Measurements from ENCODE around the gene SHE. TPM values are rescaled to one million over a fixed set of nuclear protein-coding genes. Genes with fewer than 3 reads are reported as not detected.
"Not testable (repeated sequence)": the region's sequence is repeated elsewhere in the genome, so short reads cannot be mapped to it uniquely, and the experiment has no call there.

The SHE gene
- total RNA-seq, 8 experiments from 2014 or later: 0.42 to 4.0 (median 2.2) TPM; not detected in 1

DNA sequence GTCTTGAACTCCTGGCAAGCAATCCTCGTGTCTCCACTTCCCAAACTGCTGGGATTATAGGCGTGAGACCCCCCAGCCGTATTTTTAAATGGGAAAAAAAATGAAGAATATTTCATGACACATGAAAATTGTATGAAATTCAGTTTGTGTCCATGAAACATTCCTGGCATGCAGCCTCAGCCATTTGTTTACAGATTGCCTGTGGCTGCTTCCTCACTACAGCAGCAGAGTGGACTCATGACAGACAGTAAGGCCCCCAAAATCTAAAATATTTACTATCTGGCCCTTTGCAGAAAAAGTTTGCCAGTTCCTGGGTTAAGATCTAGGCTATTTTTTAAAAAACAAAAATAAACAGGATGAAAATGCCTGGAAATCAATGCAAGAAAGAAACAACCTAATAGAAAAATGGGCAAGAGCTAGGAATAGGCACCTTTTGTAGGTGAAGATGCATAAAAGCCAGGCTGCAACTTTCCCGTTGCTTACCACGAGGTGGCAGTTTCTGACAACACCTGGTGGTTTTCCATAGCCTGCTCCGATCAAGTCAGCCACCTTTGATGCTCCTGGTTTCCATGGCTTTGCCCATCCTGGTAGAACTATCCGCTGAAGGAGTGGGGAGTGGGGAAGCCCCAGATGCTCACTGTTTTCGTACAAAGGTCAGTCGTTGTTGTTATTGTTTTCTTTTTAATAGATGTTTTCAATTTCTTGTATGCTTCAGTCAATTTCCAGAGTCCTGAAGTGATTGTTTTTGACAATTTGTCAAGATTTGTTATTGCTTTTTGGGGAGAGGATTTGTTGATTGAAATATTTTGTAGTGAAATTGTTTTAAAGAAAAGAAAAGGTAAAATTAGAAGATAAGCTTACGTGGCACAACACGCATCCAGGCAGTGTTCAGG is 32.0 kb upstream of the SHE start:
- WGBS, 10 experiments: 31 to 58% (median 43%) methylated on average over 4 to 11 of the region's 11 CpGs
- H3K27ac ChIP-seq: no peak overlapping the region
- ATAC-seq (replicated peaks in 6 of 8): peak in 7 of 8 experiments; percentile 18 to 67 (median 49)
- in situ Hi-C loops (cut with MboI; ENCODE audit: low pct_unique_long_range_greater_than_20kb in 2 of 9, low sequenced_read_pairs in 9 of 9, unreplicated experiment in 9 of 9): no loop called here
- no peak overlapping the region for H3K4me3 ChIP-seq
- H3K4me1 ChIP-seq (replicated peaks in 1 of 2): no peaks in the 10 kb centered on the region

- ATAC-seq (replicated peaks in 6 of 8); in situ Hi-C loops (cut with MboI; ENCODE audit: low pct_unique_long_range_greater_than_20kb in 2 of 9, low sequenced_read_pairs in 9 of 9, unreplicated experiment in 9 of 9): not testable (repeated sequence)
Observed at GRCh38 chr1:154531950-154532349, 29.7 kb upstream of the SHE start.

GRCh38 chr1:154529308-154529707 is 27.1 kb upstream of the SHE start:
- Histone ChIP-seq H3K4me1 (replicated peaks in 1 of 2) (no peaks in the 10 kb centered on the region), H3K4me3 (no peak overlapping the region), H3K27ac (no peak overlapping the region)
- in situ Hi-C loops (cut with MboI; ENCODE audit: low pct_unique_long_range_greater_than_20kb in 2 of 9, low sequenced_read_pairs in 9 of 9, unreplicated experiment in 9 of 9): no loop called here
- no peak for ATAC-seq (replicated peaks in 6 of 8)
- 59 to 100% (median 83%) methylated on average over 3 to 6 of the region's 6 CpGs; no CpG with 5 or more reads in 2 of the 10 experiments for WGBS, 10 experiments

More at GRCh38 chr1:154531950-154532349, 29.7 kb upstream of the SHE start:
- H3K4me3 ChIP-seq; H3K4me1 ChIP-seq (replicated peaks in 1 of 2); H3K27ac ChIP-seq: not testable (repeated sequence)
- WGBS, 10 experiments: 100% methylated on average over 8 of the region's 13 CpGs; no CpG with 5 or more reads in 9 of the 10 experiments

DNA sequence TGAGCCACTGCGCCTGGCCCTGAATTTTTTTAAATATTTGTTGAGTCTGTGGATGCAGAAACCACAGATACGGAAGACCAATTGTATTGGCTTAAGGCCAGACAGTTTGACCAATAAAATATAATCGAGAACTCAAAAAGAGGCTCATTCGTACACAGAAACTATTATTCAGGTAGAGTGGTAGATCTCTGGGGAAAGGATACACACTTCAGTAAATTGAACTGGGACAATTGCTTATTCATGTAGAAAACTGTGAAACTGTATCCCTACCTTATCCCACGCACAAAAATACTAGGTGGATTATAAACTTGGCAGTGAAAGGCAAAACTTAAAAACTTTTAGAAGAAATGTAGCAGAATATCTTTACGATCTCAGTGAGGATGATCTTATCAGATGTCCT is 25.0 kb upstream of the SHE start:
- in situ Hi-C loops (cut with MboI; ENCODE audit: low pct_unique_long_range_greater_than_20kb in 2 of 9, low sequenced_read_pairs in 9 of 9, unreplicated experiment in 9 of 9): no loop called here
- Histone ChIP-seq H3K27ac (no peak overlapping the region), H3K4me3 (no peak overlapping the region), H3K4me1 (replicated peaks in 1 of 2) (no peaks in the 10 kb centered on the region)
- WGBS, 10 experiments: 49 to 86% (median 76%) methylated on average over 2 to 6 of the region's 6 CpGs; no CpG with 5 or more reads in 1 of the 10 experiments
- no peak for ATAC-seq (replicated peaks in 6 of 8)

- ATAC-seq (replicated peaks in 6 of 8): peak in 2 of 8 experiments; percentile 11 to 35
Observed at GRCh38 chr1:154524881-154525280, 22.7 kb upstream of the SHE start.

DNA sequence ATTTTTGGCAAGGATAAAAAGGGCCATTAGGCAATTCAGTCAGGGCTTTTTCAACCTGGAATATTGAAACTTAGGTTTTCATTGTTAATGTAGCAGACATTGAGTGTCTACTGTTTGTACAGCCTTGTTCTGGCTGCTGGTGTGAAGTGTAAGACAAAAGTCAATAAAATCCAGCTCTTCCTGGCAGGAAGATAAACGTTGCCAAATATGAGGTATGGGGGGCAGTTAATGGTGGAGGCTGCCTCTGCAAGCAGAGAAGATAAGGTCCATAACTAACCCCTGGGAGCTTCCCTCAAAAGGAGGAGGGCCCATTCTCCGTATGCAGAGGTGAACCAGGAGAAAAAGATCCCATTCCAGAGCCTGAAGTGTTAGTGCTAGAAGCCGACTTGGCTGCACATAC is 19.5 kb upstream of the SHE start:
- H3K27ac ChIP-seq: no peak overlapping the region
- ATAC-seq (replicated peaks in 6 of 8): no peak
- in situ Hi-C loops (cut with MboI; ENCODE audit: low pct_unique_long_range_greater_than_20kb in 2 of 9, low sequenced_read_pairs in 9 of 9, unreplicated experiment in 9 of 9): no loop called here
- H3K4me3 ChIP-seq: no peak overlapping the region
- H3K4me1 ChIP-seq (replicated peaks in 1 of 2): no peaks in the 10 kb centered on the region
- WGBS, 10 experiments: 50 to 83% (median 66%) methylated on average over 2 to 3 of the region's 3 CpGs; no CpG with 5 or more reads in 3 of the 10 experiments

More at GRCh38 chr1:154524881-154525280, 22.7 kb upstream of the SHE start:
- Histone ChIP-seq H3K4me1 (replicated peaks in 1 of 2) (no peaks in the 10 kb centered on the region), H3K4me3 (no peak overlapping the region), H3K27ac (no peak overlapping the region)
- in situ Hi-C loops (cut with MboI; ENCODE audit: low pct_unique_long_range_greater_than_20kb in 2 of 9, low sequenced_read_pairs in 9 of 9, unreplicated experiment in 9 of 9): no loop called here

DNA sequence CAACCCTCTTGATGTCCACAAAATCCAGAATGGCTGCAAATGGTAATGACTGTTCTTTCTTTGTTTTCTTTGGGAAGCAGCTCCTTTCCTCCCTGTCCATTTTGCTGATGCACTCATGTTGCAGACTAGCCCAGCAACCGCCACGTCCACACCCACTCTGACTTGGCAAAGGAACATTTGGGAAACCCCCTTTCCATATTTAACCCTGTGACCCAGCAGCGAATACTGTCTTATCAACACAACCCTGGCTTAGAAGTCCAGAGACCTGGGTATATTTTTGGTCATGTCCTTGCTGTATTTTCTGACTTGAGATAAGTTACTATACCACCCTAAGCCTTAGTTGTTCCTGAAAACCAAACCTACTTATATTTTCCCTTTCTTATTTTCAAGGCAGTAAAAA is 18.1 kb upstream of the SHE start:
- ATAC-seq (replicated peaks in 6 of 8): peak in 3 of 8 experiments; percentile 28 to 73 (median 70)
- Histone ChIP-seq H3K4me3 (no peak overlapping the region), H3K4me1 (replicated peaks in 1 of 2) (no peaks in the 10 kb centered on the region), H3K27ac (no peak overlapping the region)
- WGBS, 10 experiments: 0 to 100% (median 81%) methylated on average over 1 to 3 of the region's 3 CpGs; no CpG with 5 or more reads in 3 of the 10 experiments
- in situ Hi-C loops (cut with MboI; ENCODE audit: low pct_unique_long_range_greater_than_20kb in 2 of 9, low sequenced_read_pairs in 9 of 9, unreplicated experiment in 9 of 9): no loop called here

- WGBS, 10 experiments: 0 to 100% (median 83%) methylated on average over 1 to 8 of the region's 9 CpGs; no CpG with 5 or more reads in 3 of the 10 experiments
Observed at GRCh38 chr1:154519591-154519991, 17.4 kb upstream of the SHE start.

DNA sequence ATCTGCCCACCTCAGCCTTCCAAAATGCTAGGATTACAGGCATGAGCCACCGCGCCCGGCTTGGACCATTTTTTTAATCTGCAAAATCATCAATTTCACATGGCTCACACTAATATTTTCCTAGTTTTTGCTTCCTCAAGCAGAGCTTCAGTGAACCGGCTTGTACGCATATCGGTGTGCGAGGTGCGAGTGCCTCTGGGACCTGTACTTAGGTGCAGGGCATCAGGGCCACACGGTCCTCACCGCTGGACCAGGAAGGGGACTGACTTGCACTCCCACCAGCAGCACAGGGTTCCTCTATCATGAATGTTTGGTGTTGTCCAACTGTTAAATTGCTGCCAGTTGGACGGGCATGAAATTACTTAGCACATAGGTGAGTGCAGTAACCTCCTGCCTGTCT is 15.4 kb upstream of the SHE start:
- in situ Hi-C loops (cut with MboI; ENCODE audit: low pct_unique_long_range_greater_than_20kb in 2 of 9, low sequenced_read_pairs in 9 of 9, unreplicated experiment in 9 of 9): no loop called here
- Histone ChIP-seq H3K27ac (no peak overlapping the region), H3K4me1 (replicated peaks in 1 of 2) (no peaks in the 10 kb centered on the region), H3K4me3 (no peak overlapping the region)
- no peak for ATAC-seq (replicated peaks in 6 of 8)
- 79 to 100% (median 95%) methylated on average over 1 to 11 of the region's 11 CpGs; no CpG with 5 or more reads in 2 of the 10 experiments for WGBS, 10 experiments

More at GRCh38 chr1:154519591-154519991, 17.4 kb upstream of the SHE start:
- no peak overlapping the region for H3K27ac ChIP-seq
- ATAC-seq (replicated peaks in 6 of 8): peak in 3 of 8 experiments; percentile 77 to 92 (median 82)
- no peaks in the 10 kb centered on the region for H3K4me1 ChIP-seq (replicated peaks in 1 of 2)
- in situ Hi-C loops (cut with MboI; ENCODE audit: low pct_unique_long_range_greater_than_20kb in 2 of 9, low sequenced_read_pairs in 9 of 9, unreplicated experiment in 9 of 9): no loop called here
- H3K4me3 ChIP-seq: no peak overlapping the region

DNA sequence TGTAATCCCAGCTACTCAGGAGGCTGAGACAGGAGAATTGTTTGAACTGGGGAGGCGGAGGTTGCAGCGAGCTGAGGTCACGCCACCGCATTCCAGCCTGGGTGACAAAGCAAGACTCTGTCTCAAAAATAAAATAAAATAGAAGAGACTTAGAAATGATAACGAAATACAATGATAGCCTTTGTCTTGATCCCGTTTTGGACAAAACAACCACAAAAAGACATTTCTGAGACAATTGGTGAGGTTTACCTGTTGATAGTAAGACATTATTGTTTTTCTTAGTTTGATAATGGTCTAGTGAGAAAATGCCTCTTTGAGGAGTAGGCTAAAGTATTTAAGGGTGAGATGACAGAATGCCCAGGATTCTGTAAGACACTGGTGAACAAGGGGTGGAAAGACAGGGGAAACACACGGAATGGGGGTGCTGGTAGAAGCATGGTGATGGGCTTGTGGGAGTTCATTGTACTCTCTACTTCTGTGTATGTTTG is 11.9 kb upstream of the SHE start:
- Histone ChIP-seq H3K4me1 (replicated peaks in 1 of 2) (no peaks in the 10 kb centered on the region), H3K27ac (no peak overlapping the region), H3K4me3 (no peak overlapping the region)
- WGBS, 10 experiments: 11 to 90% (median 66%) methylated on average over 2 to 7 of the region's 7 CpGs
- in situ Hi-C loops (cut with MboI; ENCODE audit: low pct_unique_long_range_greater_than_20kb in 2 of 9, low sequenced_read_pairs in 9 of 9, unreplicated experiment in 9 of 9): no loop called here
- ATAC-seq (replicated peaks in 6 of 8): no peak

DNA sequence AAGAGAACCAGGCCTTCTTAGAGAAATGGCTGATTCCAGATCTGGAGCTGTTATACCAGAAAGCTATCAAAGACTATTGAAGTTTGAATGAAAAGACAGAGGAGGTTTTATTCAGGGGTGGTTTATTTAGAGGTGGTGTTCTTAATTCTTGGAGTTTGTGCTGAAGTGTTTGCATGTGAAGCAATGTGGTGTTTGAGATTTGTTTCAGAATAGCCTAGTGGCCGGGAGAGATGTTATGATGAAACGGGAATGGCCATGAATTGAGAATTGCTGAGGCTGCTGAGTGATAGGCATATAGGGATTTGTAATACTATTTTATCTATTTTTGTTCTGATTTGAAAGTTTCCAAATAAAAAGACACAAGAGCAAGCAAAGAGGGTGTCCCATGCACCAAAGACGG is 10.5 kb upstream of the SHE start:
- in situ Hi-C loops (cut with MboI; ENCODE audit: low pct_unique_long_range_greater_than_20kb in 2 of 9, low sequenced_read_pairs in 9 of 9, unreplicated experiment in 9 of 9): no loop called here
- Histone ChIP-seq H3K4me1 (replicated peaks in 1 of 2) (no peaks in the 10 kb centered on the region), H3K4me3 (no peak overlapping the region), H3K27ac (no peak overlapping the region)
- 41 to 100% (median 86%) methylated on average over 1 to 3 of the region's 3 CpGs for WGBS, 10 experiments
- no peak for ATAC-seq (replicated peaks in 6 of 8)

DNA sequence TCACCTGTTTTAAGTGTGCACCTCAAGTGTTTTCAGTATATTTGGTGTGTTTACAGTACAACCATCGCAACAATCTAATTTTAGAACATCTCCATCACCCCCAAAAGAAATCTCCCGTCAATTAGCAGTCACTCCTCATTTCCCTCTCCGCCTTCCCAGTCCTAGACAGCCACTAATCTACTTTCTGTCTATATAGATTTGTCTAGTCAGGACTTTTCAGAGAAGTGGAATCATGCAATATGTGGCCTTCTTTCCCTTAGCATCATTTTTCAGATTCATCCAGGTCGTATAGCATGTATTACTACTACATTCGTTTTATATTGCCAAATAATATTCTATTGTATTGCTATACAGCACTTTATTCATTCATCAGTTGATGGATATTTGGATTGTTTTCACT is 1.7 kb upstream of the SHE start:
- Histone ChIP-seq H3K27ac (no peak overlapping the region), H3K4me1 (replicated peaks in 1 of 2) (peaks cover 0 to 4% of the 10 kb centered on the region in 2 donors), H3K4me3 (no peak overlapping the region)
- no peak for ATAC-seq (replicated peaks in 6 of 8)
- in situ Hi-C loops (cut with MboI; ENCODE audit: low pct_unique_long_range_greater_than_20kb in 2 of 9, low sequenced_read_pairs in 9 of 9, unreplicated experiment in 9 of 9): no loop called here
- WGBS, 10 experiments: 39 to 90% (median 78%) methylated on average over 1 to 5 of the region's 5 CpGs

DNA sequence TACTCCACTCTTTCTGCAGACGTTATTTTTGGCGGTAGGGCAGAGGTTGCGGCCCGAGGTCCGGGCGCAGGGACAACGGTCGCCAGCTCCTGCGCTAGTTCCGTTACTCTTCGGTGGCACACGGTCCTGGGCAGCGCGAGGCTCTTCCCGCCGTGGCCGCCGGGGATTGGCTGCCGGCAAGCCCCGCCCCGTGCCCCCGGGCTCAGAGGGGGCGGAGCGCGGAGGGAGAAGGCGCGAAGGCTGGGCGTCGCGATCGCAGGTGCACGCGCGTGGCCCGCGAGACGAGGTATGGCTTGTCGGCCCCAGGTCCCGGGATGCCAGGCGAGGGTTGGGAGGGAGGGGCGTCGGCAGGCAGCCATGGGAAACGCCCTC is 518 bp upstream of the SHE start:
- peak in 3 of 8 experiments; percentile 42 to 60 (median 54) for ATAC-seq (replicated peaks in 6 of 8)
- no peak overlapping the region for H3K27ac ChIP-seq
- in situ Hi-C loops (cut with MboI; ENCODE audit: low pct_unique_long_range_greater_than_20kb in 2 of 9, low sequenced_read_pairs in 9 of 9, unreplicated experiment in 9 of 9): no loop called here
- H3K4me1 ChIP-seq (replicated peaks in 1 of 2): peaks cover 0 to 4% of the 10 kb centered on the region in 2 donors
- 17 to 60% (median 17%) methylated on average over 1 to 20 of the region's 43 CpGs; no CpG with 5 or more reads in 7 of the 10 experiments for WGBS, 10 experiments
- H3K4me3 ChIP-seq: peak overlapping the region in 3 of 5 donors; percentile 3 to 17 (median 13)

All from motor neuron (in vitro differentiated cells).